H9 (cell line): ENCODE results near the gene RAP1GAP2. TPM values are rescaled to one million over a fixed set of nuclear protein-coding genes. Genes with fewer than 3 reads are reported as not detected.
A peak's percentile ranks its signal among the peaks of the same experiment; 100 is the strongest.

ENCODE experiments used
- DNase-seq: peaks from one replicate; pipeline ENCODE4 v3.0.0-alpha.2; 2017
- H2AFZ ChIP-seq: one replicate; pipeline ENCODE4 v1.6.1; 2013; ENCODE audit warnings: mild to moderate bottlenecking, low read length, control low read depth, moderate library complexity
- H2AK5ac ChIP-seq: 2 replicates; pipeline ENCODE4 v1.6.1; 2013; ENCODE audit warnings: low read length, control low read depth, mixed read lengths; ENCODE audit not compliant: insufficient read length
- H2BK120ac ChIP-seq: one replicate; pipeline ENCODE4 v1.6.1; 2013; ENCODE audit warnings: low read depth, mild to moderate bottlenecking, low read length, control low read depth, inconsistent platforms; ENCODE audit not compliant: poor library complexity, severe bottlenecking
- H2BK12ac ChIP-seq: 2 replicates; pipeline ENCODE4 v1.6.1; 2013; ENCODE audit warnings: low read length, control low read depth, mixed read lengths, low read depth; ENCODE audit not compliant: insufficient read length
- H2BK15ac ChIP-seq: 2 replicates; pipeline ENCODE4 v1.6.1; 2013; ENCODE audit warnings: low read depth, low read length, control low read depth
- H2BK20ac ChIP-seq: one replicate; pipeline ENCODE4 v1.6.1; 2013; ENCODE audit warnings: low read depth, mild to moderate bottlenecking, low read length, control low read depth, inconsistent platforms; ENCODE audit not compliant: poor library complexity, severe bottlenecking
- H2BK5ac ChIP-seq: 2 replicates; pipeline ENCODE4 v1.6.1; 2013; ENCODE audit warnings: low read length, control low read depth, mixed read lengths; ENCODE audit not compliant: insufficient read length
- H3K14ac ChIP-seq: 2 replicates; pipeline ENCODE4 v1.6.1; 2013; ENCODE audit warnings: low read length, control low read depth; ENCODE audit not compliant: insufficient read depth
- H3K18ac ChIP-seq: 2 replicates; pipeline ENCODE4 v1.6.1; 2013; ENCODE audit warnings: low read depth, mild to moderate bottlenecking, mixed read lengths, low read length, control low read depth; ENCODE audit not compliant: insufficient read length
- H3K23ac ChIP-seq: 2 replicates; pipeline ENCODE4 v1.6.1; 2013; ENCODE audit warnings: low read length, control low read depth, mixed read lengths, low read depth; ENCODE audit not compliant: insufficient read length
- H3K23me2 ChIP-seq: 2 replicates; pipeline ENCODE4 v1.6.1; 2013; ENCODE audit warnings: low read depth, mild to moderate bottlenecking, mixed read lengths, low read length, control low read depth; ENCODE audit not compliant: insufficient read length, poor library complexity, severe bottlenecking
- H3K27ac ChIP-seq: 2 replicates; pipeline ENCODE4 v1.5.1; 2013; ENCODE audit warnings: low read length, control low read depth, mixed read lengths, low read depth; ENCODE audit not compliant: insufficient read length
- H3K27me3 ChIP-seq: 2 replicates; pipeline ENCODE4 v1.6.1; 2013; ENCODE audit warnings: low read length, control low read depth, inconsistent platforms; ENCODE audit not compliant: insufficient read depth
- H3K4ac ChIP-seq: 2 replicates; pipeline ENCODE4 v1.6.1; 2013; ENCODE audit warnings: low read depth, mild to moderate bottlenecking, control low read depth, inconsistent platforms, low read length, moderate library complexity
- H3K4me1 ChIP-seq: 2 replicates; pipeline ENCODE4 v1.6.1; 2013; ENCODE audit warnings: low read length, control low read depth, inconsistent platforms; ENCODE audit not compliant: insufficient read depth
- H3K4me2 ChIP-seq: 2 replicates; pipeline ENCODE4 v1.6.1; 2013; ENCODE audit warnings: low read length, control low read depth, mixed read lengths; ENCODE audit not compliant: insufficient read length, insufficient read depth
- H3K56ac ChIP-seq: 2 replicates; pipeline ENCODE4 v1.6.1; 2013; ENCODE audit warnings: low read depth, mild to moderate bottlenecking, mixed read lengths, low read length, control low read depth; ENCODE audit not compliant: insufficient read length
- H3K79me1 ChIP-seq: 2 replicates; pipeline ENCODE4 v1.6.1; 2013; ENCODE audit warnings: low read depth, mild to moderate bottlenecking, moderate library complexity, low read length, control low read depth, inconsistent platforms; ENCODE audit not compliant: insufficient read depth, poor library complexity, severe bottlenecking
- H3K79me2 ChIP-seq: 2 replicates; pipeline ENCODE4 v1.6.1; 2013; ENCODE audit warnings: low read length, control low read depth, inconsistent platforms; ENCODE audit not compliant: insufficient read depth
- H3K9ac ChIP-seq: 2 replicates; pipeline ENCODE4 v1.6.1; 2013; ENCODE audit warnings: low read length, control low read depth, mixed read lengths; ENCODE audit not compliant: insufficient read length; ENCODE audit errors: extremely low read depth
- H3K9me3 ChIP-seq: one replicate; pipeline ENCODE4 v1.6.1; 2013; ENCODE audit warnings: low read depth, low read length, inconsistent platforms; ENCODE audit not compliant: control insufficient read depth
- H3T11ph ChIP-seq: one replicate; pipeline ENCODE4 v1.6.1; 2013; ENCODE audit warnings: mild to moderate bottlenecking, low read length, control low read depth, inconsistent platforms
- H4K20me1 ChIP-seq: one replicate; pipeline ENCODE4 v1.6.1; 2013; ENCODE audit not compliant: control insufficient read depth, insufficient read length, insufficient read depth
- H4K5ac ChIP-seq: 2 replicates; pipeline ENCODE4 v1.6.1; 2013; ENCODE audit warnings: low read depth, mild to moderate bottlenecking, mixed read lengths, low read length, control low read depth; ENCODE audit not compliant: insufficient read length
- H4K8ac ChIP-seq: replicated peaks from 2 replicates; pipeline ENCODE4 v1.6.1; 2013; ENCODE audit warnings: low read length, control low read depth, mixed read lengths, low read depth; ENCODE audit not compliant: insufficient read length
- H4K91ac ChIP-seq: 2 replicates; pipeline ENCODE4 v1.6.1; 2013; ENCODE audit warnings: low read depth, mild to moderate bottlenecking, moderate library complexity, mixed read lengths, low read length, control low read depth; ENCODE audit not compliant: insufficient read length
- H3K27ac Mint-ChIP-seq, 3 experiments: 2 replicates in 2 of 3; 3 replicates in 1 of 3; pipeline ENCODE4 v1.8.0; 2020 to 2021; ENCODE audit warnings: mixed read lengths in 3 of 3, mild to moderate bottlenecking in 1 of 3, moderate library complexity in 1 of 3
- H3K27me3 Mint-ChIP-seq: 2 replicates; pipeline ENCODE4 v1.8.0; 2021; ENCODE audit warnings: low read depth, mild to moderate bottlenecking, moderate library complexity, mixed read lengths
- H3K36me3 Mint-ChIP-seq, 3 experiments: 2 replicates in 2 of 3; 3 replicates in 1 of 3; pipeline ENCODE4 v1.8.0; 2020 to 2021; ENCODE audit warnings: low read depth in 3 of 3, mixed read lengths in 3 of 3; ENCODE audit not compliant: insufficient read depth in 1 of 3
- H3K4me1 Mint-ChIP-seq, 2 experiments: 2 replicates each; pipeline ENCODE4 v1.8.0; 2020; ENCODE audit warnings: mixed read lengths in 2 of 2
- H3K4me3 Mint-ChIP-seq, 2 experiments: 2 replicates in 1 of 2; 3 replicates in 1 of 2; pipeline ENCODE4 v1.8.0; 2020 to 2021; ENCODE audit warnings: mild to moderate bottlenecking in 2 of 2, mixed read lengths in 2 of 2, moderate library complexity in 1 of 2
- H3K9me3 Mint-ChIP-seq, 2 experiments: 2 replicates in 1 of 2; 3 replicates in 1 of 2; pipeline ENCODE4 v1.8.0; 2020; ENCODE audit warnings: mild to moderate bottlenecking in 2 of 2, mixed read lengths in 2 of 2, moderate library complexity in 1 of 2
- WGBS: extraction: QIAGEN DNeasy Blood & Tissue Kit; methylation state at CpG from one replicate; pipeline ENCODE4 v1.1.7; 2013; ENCODE audit warnings: missing lambda C conversion rate, low lambda C conversion rate, mixed read lengths; ENCODE audit not compliant: insufficient read length; ENCODE audit errors: extremely low coverage; 5-methylcytosine and 5-hydroxymethylcytosine counted together
- total RNA-seq: library from RNA; stranded (reverse); gene quantifications from 2 replicates; pipeline ENCODE4 v1.2.1, GENCODE V29; 2021
- TF ChIP-seq, protein P1 (sequence below): fragments of 200-600 bp; sonication (generic); conservative IDR thresholded peaks from 3 replicates; pipeline ENCODE4 v1.8.0; 2021; ENCODE audit warnings: antibody characterized with exemption, mild to moderate bottlenecking

RAP1GAP2 gene
- total RNA-seq, 1 experiment from 2014 or later, result 33.8 TPM

GRCh38 chr17:2931876-2932275 lies 135.6 kb downstream of the RAP1GAP2 start:
- Histone ChIP-seq H3T11ph (no peak overlapping the region), H3K9me3 (no peaks in the 10 kb centered on the region), H4K5ac (no peak overlapping the region), H2BK120ac (no peak overlapping the region), H3K27ac (no peak overlapping the region), H2BK12ac (no peak overlapping the region), H3K79me2 (no peaks in the 10 kb centered on the region), H3K4me1 (peaks cover 8% of the 10 kb centered on the region; the same call in 1 of the 2 replicates), H2AFZ (no peak overlapping the region), H3K9ac (no peak overlapping the region), H3K4me2 (no peak overlapping the region), H3K79me1 (no peaks in the 10 kb centered on the region), H3K23ac (no peak overlapping the region), H4K91ac (no peak overlapping the region), H2BK20ac (no peak overlapping the region), H3K4ac (no peak overlapping the region), H2BK15ac (no peak overlapping the region), H2BK5ac (no peak overlapping the region), H3K56ac (no peak overlapping the region), H4K20me1 (no peaks in the 10 kb centered on the region), H3K14ac (no peak overlapping the region), H2AK5ac (no peak overlapping the region), H3K23me2 (no peaks in the 10 kb centered on the region), H3K18ac (no peak overlapping the region), H4K8ac (no peak overlapping the region), H3K27me3 (no peaks in the 10 kb centered on the region)
- peaks cover 28 to 32% of the 10 kb centered on the region in 2 experiments for H3K4me1 Mint-ChIP-seq
- TF ChIP-seq, protein P1, sequence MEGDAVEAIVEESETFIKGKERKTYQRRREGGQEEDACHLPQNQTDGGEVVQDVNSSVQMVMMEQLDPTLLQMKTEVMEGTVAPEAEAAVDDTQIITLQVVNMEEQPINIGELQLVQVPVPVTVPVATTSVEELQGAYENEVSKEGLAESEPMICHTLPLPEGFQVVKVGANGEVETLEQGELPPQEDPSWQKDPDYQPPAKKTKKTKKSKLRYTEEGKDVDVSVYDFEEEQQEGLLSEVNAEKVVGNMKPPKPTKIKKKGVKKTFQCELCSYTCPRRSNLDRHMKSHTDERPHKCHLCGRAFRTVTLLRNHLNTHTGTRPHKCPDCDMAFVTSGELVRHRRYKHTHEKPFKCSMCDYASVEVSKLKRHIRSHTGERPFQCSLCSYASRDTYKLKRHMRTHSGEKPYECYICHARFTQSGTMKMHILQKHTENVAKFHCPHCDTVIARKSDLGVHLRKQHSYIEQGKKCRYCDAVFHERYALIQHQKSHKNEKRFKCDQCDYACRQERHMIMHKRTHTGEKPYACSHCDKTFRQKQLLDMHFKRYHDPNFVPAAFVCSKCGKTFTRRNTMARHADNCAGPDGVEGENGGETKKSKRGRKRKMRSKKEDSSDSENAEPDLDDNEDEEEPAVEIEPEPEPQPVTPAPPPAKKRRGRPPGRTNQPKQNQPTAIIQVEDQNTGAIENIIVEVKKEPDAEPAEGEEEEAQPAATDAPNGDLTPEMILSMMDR, result no peak
- no peak for DNase-seq
- H3K4me3 Mint-ChIP-seq, result peak overlapping the region in 1 of 2 experiments; percentile 49; a peak in 2 of 5 replicates
- H3K36me3 Mint-ChIP-seq, result peaks cover 2 to 28% (median 3%) of the 10 kb centered on the region in 3 experiments; a peak in 5 of 7 replicates
- no peaks in the 10 kb centered on the region for H3K9me3 Mint-ChIP-seq
- WGBS, result no CpG with 5 or more reads among the region's 10 CpGs
- peak overlapping the region in 1 of 3 experiments; percentile 73; a peak in 2 of 7 replicates for H3K27ac Mint-ChIP-seq
- H3K27me3 Mint-ChIP-seq, result no peaks in the 10 kb centered on the region
